GM19395 (cell line): ENCODE results near the gene SPRYD7.
"Not testable (repeated sequence)": the region's sequence is repeated elsewhere in the genome, so short reads cannot be mapped to it uniquely, and the experiment has no call there.

ENCODE experiments used
- ATAC-seq: cut with Tn5 transposase; IDR thresholded peaks from one replicate; pipeline ENCODE4 v1.9.1; 2021; ENCODE audit warnings: mild to moderate bottlenecking, moderate library complexity; ENCODE audit not compliant: unreplicated experiment

SPRYD7 gene

GRCh38 chr13:49936075-49936967, at the start of gene SPRYD7:
SPRYD7 (minus strand) TSS chr13:49936340; CDS start chr13:49936235, 105 bp downstream.
- peak; percentile 96 for ATAC-seq

- ATAC-seq = no peak
Observed at GRCh38 chr13:49985129-49985528, 49.0 kb upstream of the SPRYD7 start.

- ATAC-seq = no peak
Observed at GRCh38 chr13:49980266-49980665, 44.1 kb upstream of the SPRYD7 start.

GRCh38 chr13:49977992-49978391, 41.9 kb upstream of the SPRYD7 start:
- no peak for ATAC-seq

GRCh38 chr13:49976314-49977258, 40.4 kb upstream of the SPRYD7 start:
- peak; percentile 83 for ATAC-seq

GRCh38 chr13:49975826-49976225, 39.7 kb upstream of the SPRYD7 start:
- no peak for ATAC-seq

- no peak for ATAC-seq
Observed at GRCh38 chr13:49972709-49973108, 36.6 kb upstream of the SPRYD7 start.

GRCh38 chr13:49967456-49967855, 31.3 kb upstream of the SPRYD7 start:
- no peak for ATAC-seq

GRCh38 chr13:49958321-49958720, 22.2 kb upstream of the SPRYD7 start:
- ATAC-seq = no peak

- no peak for ATAC-seq
Observed at GRCh38 chr13:49956131-49956530, 20.0 kb upstream of the SPRYD7 start.

- ATAC-seq = no peak
Observed at GRCh38 chr13:49954674-49955455, 18.7 kb upstream of the SPRYD7 start.

GRCh38 chr13:49953560-49953959, 17.4 kb upstream of the SPRYD7 start:
- ATAC-seq = no peak

GRCh38 chr13:49951754-49952535, 15.8 kb upstream of the SPRYD7 start:
- no peak for ATAC-seq

- ATAC-seq = not testable (repeated sequence)
Observed at GRCh38 chr13:49948777-49949270, 12.7 kb upstream of the SPRYD7 start.

- no peak for ATAC-seq
Observed at GRCh38 chr13:49939321-49939720, 3.2 kb upstream of the SPRYD7 start.

GRCh38 chr13:49938921-49939320, 2.8 kb upstream of the SPRYD7 start:
- no peak for ATAC-seq

- ATAC-seq = no peak
Observed at GRCh38 chr13:49938314-49938713, 2.2 kb upstream of the SPRYD7 start.

GRCh38 chr13:49936968-49937273, 781 bp upstream of the SPRYD7 start:
- ATAC-seq = no peak

GRCh38 chr13:49935171-49936074, 717 bp downstream of the SPRYD7 start:
- ATAC-seq = peak; percentile 36
